Astrocyte (in vitro differentiated cells and primary cell): ENCODE data around the gene DSTN. TPM values are rescaled to one million over a fixed set of nuclear protein-coding genes. Genes with fewer than 3 reads are reported as not detected.

Experiments used
- DNase-seq: peaks from one replicate; pipeline ENCODE4 v3.0.0-alpha.2; 2010; ENCODE audit warnings: low read depth
- FAIRE-seq: peaks from 2 replicates; lab custom pipeline; 2011; peaks lifted over from hg19 to GRCh38; lab: Jason Lieb, UNC
- H2AFZ ChIP-seq: 2 replicates; pipeline ENCODE4 v1.6.0; 2012; ENCODE audit warnings: low read depth, low read length, inconsistent platforms
- H3K27ac ChIP-seq: 2 replicates; pipeline ENCODE4 v1.5.1; 2011; ENCODE audit warnings: low read depth, low read length, inconsistent platforms
- H3K27me3 ChIP-seq: 2 replicates; pipeline ENCODE4 v1.6.0; 2011; ENCODE audit warnings: low read length, inconsistent platforms; ENCODE audit not compliant: insufficient read depth
- H3K36me3 ChIP-seq: 2 replicates; pipeline ENCODE4 v1.5.1; 2011; ENCODE audit warnings: low read length, inconsistent platforms; ENCODE audit not compliant: insufficient read depth
- H3K4me1 ChIP-seq: 2 replicates; pipeline ENCODE4 v1.5.1; 2011; ENCODE audit warnings: low read length, inconsistent platforms; ENCODE audit not compliant: insufficient read depth
- H3K4me2 ChIP-seq: 2 replicates; pipeline ENCODE4 v1.6.0; 2012; ENCODE audit warnings: low read length, inconsistent platforms
- H3K4me3 ChIP-seq: 2 replicates; pipeline ENCODE4 v1.5.1; 2011; ENCODE audit warnings: low read depth, mild to moderate bottlenecking, low read length, inconsistent platforms; ENCODE audit not compliant: insufficient read depth
- H3K79me2 ChIP-seq: 2 replicates; pipeline ENCODE4 v1.6.0; 2012; ENCODE audit warnings: mild to moderate bottlenecking, low read length, inconsistent platforms; ENCODE audit not compliant: insufficient read depth
- H3K9ac ChIP-seq: 2 replicates; pipeline ENCODE4 v1.6.0; 2012; ENCODE audit warnings: mild to moderate bottlenecking, low read length, inconsistent platforms
- H3K9me3 ChIP-seq: 2 replicates; pipeline ENCODE4 v1.5.1; 2012; ENCODE audit warnings: low read depth, mild to moderate bottlenecking, low read length, inconsistent platforms; ENCODE audit not compliant: insufficient read depth
- H4K20me1 ChIP-seq: 2 replicates; pipeline ENCODE4 v1.6.0; 2012; ENCODE audit warnings: low read length, inconsistent platforms; ENCODE audit not compliant: insufficient read depth
- H3K27ac Mint-ChIP-seq: one replicate; pipeline ENCODE4 v1.8.0; 2021; ENCODE audit warnings: mild to moderate bottlenecking, mixed read lengths; ENCODE audit not compliant: unreplicated experiment
- H3K27me3 Mint-ChIP-seq: one replicate; pipeline ENCODE4 v1.8.0; 2021; ENCODE audit warnings: low read depth, mixed read lengths; ENCODE audit not compliant: unreplicated experiment
- H3K36me3 Mint-ChIP-seq: one replicate; pipeline ENCODE4 v1.8.0; 2021; ENCODE audit warnings: low read depth, mixed read lengths; ENCODE audit not compliant: unreplicated experiment
- H3K4me1 Mint-ChIP-seq: one replicate; pipeline ENCODE4 v1.8.0; 2021; ENCODE audit warnings: low read depth, mixed read lengths; ENCODE audit not compliant: unreplicated experiment
- H3K4me3 Mint-ChIP-seq: one replicate; pipeline ENCODE4 v1.8.0; 2021; ENCODE audit warnings: mild to moderate bottlenecking, moderate library complexity, mixed read lengths; ENCODE audit not compliant: unreplicated experiment
- H3K9me3 Mint-ChIP-seq: one replicate; pipeline ENCODE4 v1.8.0; 2021; ENCODE audit warnings: mild to moderate bottlenecking, mixed read lengths; ENCODE audit not compliant: unreplicated experiment
- CTCF ChIP-seq: IDR thresholded peaks from 2 replicates; pipeline ENCODE4 v1.5.1; 2011; ENCODE audit warnings: low read depth, mild to moderate bottlenecking, inconsistent platforms, low read length, moderate library complexity; ENCODE audit not compliant: insufficient read depth
- EZH2 ChIP-seq: IDR thresholded peaks from 2 replicates; pipeline ENCODE4 v1.6.1; 2012; ENCODE audit warnings: mild to moderate bottlenecking, low read length, inconsistent platforms; ENCODE audit not compliant: insufficient read depth
- total RNA-seq: library from RNA; stranded (reverse); gene quantifications from 2 replicates; pipeline ENCODE4 v1.2.1, GENCODE V29; 2021

DSTN gene
- total RNA-seq, 1 donor from 2014 or later, result 552 TPM

GRCh38 chr20:17648791-17649730 is 79.2 kb downstream of the DSTN start:
- Histone ChIP-seq H3K27me3 (no peaks in the 10 kb centered on the region), H3K9me3 (no peaks in the 10 kb centered on the region), H4K20me1 (peaks cover 99% of the 10 kb centered on the region), H3K79me2 (peaks cover 100% of the 10 kb centered on the region), H3K36me3 (peaks cover 13% of the 10 kb centered on the region), H3K27ac (no peak overlapping the region), H3K9ac (no peak overlapping the region), H3K4me3 (no peak overlapping the region), H3K4me2 (no peak overlapping the region), H3K4me1 (peaks cover 17% of the 10 kb centered on the region), H2AFZ (no peak overlapping the region)
- no peak overlapping the region for H3K27ac Mint-ChIP-seq
- no peak for FAIRE-seq
- H3K36me3 Mint-ChIP-seq, result peaks cover 6% of the 10 kb centered on the region
- peaks cover 37% of the 10 kb centered on the region for H3K4me1 Mint-ChIP-seq
- TF ChIP-seq EZH2 (no peak), CTCF (peak; percentile 14)
- H3K9me3 Mint-ChIP-seq, result no peaks in the 10 kb centered on the region
- no peaks in the 10 kb centered on the region for H3K27me3 Mint-ChIP-seq
- H3K4me3 Mint-ChIP-seq, result no peak overlapping the region
- no peak for DNase-seq

- Histone ChIP-seq H3K27ac (no peak overlapping the region), H2AFZ (no peak overlapping the region), H3K9ac (no peak overlapping the region), H3K36me3 (peaks cover 15% of the 10 kb centered on the region), H3K4me1 (peaks cover 14% of the 10 kb centered on the region), H3K9me3 (no peaks in the 10 kb centered on the region), H3K4me2 (no peak overlapping the region), H3K79me2 (peaks cover 100% of the 10 kb centered on the region), H3K27me3 (no peaks in the 10 kb centered on the region), H3K4me3 (no peak overlapping the region), H4K20me1 (peaks cover 99% of the 10 kb centered on the region)
- Mint-ChIP-seq H3K27me3 (no peaks in the 10 kb centered on the region), H3K4me1 (peaks cover 43% of the 10 kb centered on the region), H3K9me3 (no peaks in the 10 kb centered on the region), H3K27ac (peak overlapping the region; percentile 18), H3K36me3 (peaks cover 17% of the 10 kb centered on the region), H3K4me3 (no peak overlapping the region)
- DNase-seq (no peak), FAIRE-seq (no peak)
- no peak for TF ChIP-seq CTCF
- no peak for TF ChIP-seq EZH2
Observed at GRCh38 chr20:17650301-17651128, 80.6 kb downstream of the DSTN start.
